CD4-positive, alpha-beta memory T cell (primary cell): ENCODE measurements around the gene SMIM36. TPM values are rescaled to one million over a fixed set of nuclear protein-coding genes. Genes with fewer than 3 reads are reported as not detected.
"Not testable (repeated sequence)": the region's sequence is repeated elsewhere in the genome, so short reads cannot be mapped to it uniquely, and the experiment has no call there.

Experiments used
- CTCF ChIA-PET: fragments of 350-600 bp; sonication (Branson Sonifier 250); formaldehyde crosslinking; loops from one replicate; lab custom pipeline; 2021; ENCODE audit warnings: inconsistent platforms; ENCODE audit not compliant: partially characterized antibody; lab: Charles Lee
- POLR2A ChIA-PET: fragments of 350-600 bp; sonication (Branson Sonifier 250); formaldehyde crosslinking; loops from one replicate; lab custom pipeline; 2021; ENCODE audit not compliant: partially characterized antibody; lab: Charles Lee
- DNase-seq, 5 donors: peaks; one replicate each; pipeline versions ENCODE4 v3.0.0 to v3.0.0-alpha.2; 2020 to 2022; ENCODE audit warnings: mixed read lengths in 1 of 5
- H3K27ac ChIP-seq: one replicate; pipeline ENCODE4 v1.7.0; 2013; ENCODE audit warnings: low read depth, low read length
- H3K27me3 ChIP-seq: 2 replicates; pipeline ENCODE4 v1.7.0; 2013; ENCODE audit warnings: mild to moderate bottlenecking, low read length, moderate library complexity; ENCODE audit not compliant: insufficient read depth
- H3K36me3 ChIP-seq: 2 replicates; pipeline ENCODE4 v1.7.0; 2013; ENCODE audit warnings: mild to moderate bottlenecking, low read length, moderate library complexity; ENCODE audit not compliant: insufficient read depth
- H3K4me1 ChIP-seq: 2 replicates; pipeline ENCODE4 v1.7.0; 2013; ENCODE audit warnings: mild to moderate bottlenecking, low read length, moderate library complexity; ENCODE audit not compliant: insufficient read depth
- H3K4me3 ChIP-seq, 2 donors: one replicate each; pipeline ENCODE4 v1.7.0; 2013; ENCODE audit warnings: low read length in 2 of 2, mild to moderate bottlenecking in 1 of 2
- H3K9me3 ChIP-seq, 2 donors: one replicate each; pipeline ENCODE4 v1.7.0; 2013; ENCODE audit warnings: low read length in 2 of 2, control low read depth in 1 of 2; ENCODE audit not compliant: control insufficient read depth in 1 of 2
- H3K27ac Mint-ChIP-seq, 7 donors: one replicate each; pipeline ENCODE4 v1.8.0; 2020 to 2021; ENCODE audit warnings: mixed read lengths in 7 of 7, mild to moderate bottlenecking in 6 of 7, inconsistent platforms in 3 of 7, moderate library complexity in 3 of 7
- H3K27me3 Mint-ChIP-seq, 2 donors: one replicate each; pipeline ENCODE4 v1.8.0; 2020 to 2021; ENCODE audit warnings: mixed read lengths in 2 of 2
- H3K36me3 Mint-ChIP-seq, 2 donors: one replicate each; pipeline ENCODE4 v1.8.0; 2020 to 2021; ENCODE audit warnings: mixed read lengths in 2 of 2, inconsistent platforms in 1 of 2, mild to moderate bottlenecking in 1 of 2
- H3K4me1 Mint-ChIP-seq, 4 donors: one replicate each; pipeline ENCODE4 v1.8.0; 2020 to 2021; ENCODE audit warnings: mixed read lengths in 4 of 4, mild to moderate bottlenecking in 1 of 4
- H3K4me3 Mint-ChIP-seq, 8 donors: one replicate each; pipeline ENCODE4 v1.8.0; 2020 to 2021; ENCODE audit warnings: mixed read lengths in 8 of 8, mild to moderate bottlenecking in 7 of 8, moderate library complexity in 6 of 8, inconsistent platforms in 3 of 8
- H3K9me3 Mint-ChIP-seq, 8 donors: one replicate each; pipeline ENCODE4 v1.8.0; 2020 to 2021; ENCODE audit warnings: mixed read lengths in 8 of 8, mild to moderate bottlenecking in 5 of 8, inconsistent platforms in 3 of 8, moderate library complexity in 1 of 8
- intact Hi-C: fragments of 100-400 bp; cut with micrococcal nuclease; formaldehyde crosslinking; loops from one replicate; pipeline ENCODE4 v1.15.1; 2023
- polyA plus RNA-seq, 2 donors: library from polyadenylated mRNA; unstranded; fragments of 300-500 nt; fragmentation: Illumina TruSeq; gene quantifications; one replicate each; pipeline ENCODE4 v1.2.3, GENCODE V29; 2021
- total RNA-seq, 2 experiments: library from RNA; stranded (reverse); gene quantifications; one replicate each; pipeline ENCODE4 v1.2.3, GENCODE V29; 2021

Gene SMIM36
- total and polyA plus RNA-seq, 4 experiments from 2014 or later = not detected

DNA sequence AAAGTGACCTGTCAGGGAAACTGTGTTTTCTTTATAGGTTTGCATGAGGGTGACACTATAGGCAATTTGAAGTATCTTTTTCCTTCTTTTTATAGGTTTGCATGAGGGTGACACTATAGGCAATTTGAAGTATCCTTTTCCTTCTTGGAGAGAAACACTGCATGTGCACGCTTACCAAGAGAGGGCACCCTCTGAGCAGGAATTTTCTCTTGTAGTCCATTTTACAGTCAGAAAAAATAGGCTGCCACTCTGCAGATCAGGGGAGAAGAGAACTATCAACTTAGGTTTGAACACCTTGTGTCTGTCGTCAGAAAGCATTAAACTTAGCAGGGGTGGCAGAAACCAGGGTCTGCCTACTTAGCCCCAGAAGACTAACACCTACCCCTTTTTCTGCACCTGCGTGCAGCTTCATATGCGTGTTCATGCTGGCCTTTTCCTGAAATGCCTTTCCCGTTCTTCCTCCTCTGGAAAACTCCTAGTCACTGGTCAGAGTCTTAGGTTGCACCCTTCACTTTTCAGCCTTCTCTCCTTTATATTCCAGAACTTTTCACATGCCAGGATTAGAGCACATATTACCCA, 16.4 kb upstream of the SMIM36 start:
- intact Hi-C loops = no loop called here
- no peaks in the 10 kb centered on the region for H3K4me1 ChIP-seq
- H3K4me3 Mint-ChIP-seq = no peak overlapping the region
- H3K36me3 ChIP-seq = no peaks in the 10 kb centered on the region
- H3K4me3 ChIP-seq = no peak overlapping the region
- H3K9me3 ChIP-seq = no peaks in the 10 kb centered on the region
- H3K36me3 Mint-ChIP-seq = no peaks in the 10 kb centered on the region
- ChIA-PET CTCF (interaction anchor here (1.1 to 8.1 kb wide), 21 partner anchors 10 to 244 kb away, joined by 3 to 167 read pairs (median 5); no protein-coding TSS in a partner anchor), POLR2A (interaction anchor here (1.5 kb wide), 1 partner anchor 190 kb away, joined by 3 read pairs; no protein-coding TSS in a partner anchor)
- peaks cover 0 to 6% of the 10 kb centered on the region in 2 donors for H3K27me3 Mint-ChIP-seq
- no peak for DNase-seq
- H3K27ac Mint-ChIP-seq = no peak overlapping the region
- H3K9me3 Mint-ChIP-seq = no peaks in the 10 kb centered on the region
- H3K4me1 Mint-ChIP-seq = no peaks in the 10 kb centered on the region
- H3K27ac ChIP-seq = no peak overlapping the region
- H3K27me3 ChIP-seq = no peaks in the 10 kb centered on the region

- Histone ChIP-seq H3K4me3 (no peak overlapping the region), H3K27ac (no peak overlapping the region), H3K36me3 (no peaks in the 10 kb centered on the region), H3K9me3 (no peaks in the 10 kb centered on the region), H3K4me1 (no peaks in the 10 kb centered on the region), H3K27me3 (no peaks in the 10 kb centered on the region)
- intact Hi-C loops = no loop called here
- Mint-ChIP-seq H3K9me3 (no peaks in the 10 kb centered on the region), H3K36me3 (no peaks in the 10 kb centered on the region), H3K27ac (no peak overlapping the region), H3K4me1 (no peaks in the 10 kb centered on the region), H3K27me3 (peaks cover 4 to 7% of the 10 kb centered on the region in 2 donors), H3K4me3 (no peak overlapping the region)
- ChIA-PET POLR2A (no interaction called here), CTCF (interaction anchor here (0.8 to 8.1 kb wide), 11 partner anchors 8 to 1255 kb away, joined by 3 to 167 read pairs (median 6); no protein-coding TSS in a partner anchor)
- DNase-seq = no peak
Measured at GRCh38 chr17:55524440-55525220, 13.4 kb upstream of the SMIM36 start.

DNA sequence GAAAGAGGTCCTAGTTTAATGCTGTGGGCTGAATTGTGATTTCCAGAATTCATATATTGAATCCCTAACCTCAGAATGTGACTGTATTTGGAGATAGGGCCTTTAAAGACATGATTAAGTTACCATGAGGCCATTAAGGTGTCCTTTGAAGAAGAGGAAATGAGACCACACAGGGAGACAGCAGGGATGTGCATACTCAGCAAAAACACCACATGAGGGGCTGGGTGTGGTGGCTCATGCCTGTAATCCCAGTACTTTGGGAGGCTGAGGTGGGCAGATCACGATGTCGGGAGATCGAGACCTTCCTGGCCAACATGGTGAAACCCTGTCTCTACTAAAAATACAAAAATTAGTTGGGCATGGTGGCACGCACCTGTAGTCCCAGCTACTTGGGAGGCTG, 11.8 kb upstream of the SMIM36 start:
- H3K36me3 Mint-ChIP-seq, intact Hi-C loops: not testable (repeated sequence)

GRCh38 chr17:55521186-55521585, 9.9 kb upstream of the SMIM36 start:
- Histone ChIP-seq H3K4me1 (no peaks in the 10 kb centered on the region), H3K9me3 (no peaks in the 10 kb centered on the region), H3K27me3 (no peaks in the 10 kb centered on the region), H3K27ac (no peak overlapping the region), H3K4me3 (no peak overlapping the region), H3K36me3 (no peaks in the 10 kb centered on the region)
- Mint-ChIP-seq H3K27me3 (peaks cover 4 to 6% of the 10 kb centered on the region in 2 donors), H3K4me3 (no peak overlapping the region), H3K9me3 (no peaks in the 10 kb centered on the region), H3K27ac (no peak overlapping the region), H3K4me1 (no peaks in the 10 kb centered on the region), H3K36me3 (no peaks in the 10 kb centered on the region)
- DNase-seq = no peak
- intact Hi-C loops = no loop called here
- ChIA-PET POLR2A (no interaction called here), CTCF (interaction anchor here (1.5 kb wide), 1 partner anchor 12 kb away, joined by 4 read pairs; no protein-coding TSS in a partner anchor)

More for the DNA sequence above, 11.8 kb upstream of the SMIM36 start:
- H3K27me3 Mint-ChIP-seq, H3K4me3 Mint-ChIP-seq, H3K4me1 ChIP-seq, DNase-seq, H3K27ac Mint-ChIP-seq, H3K27me3 ChIP-seq, H3K9me3 ChIP-seq, POLR2A ChIA-PET, H3K36me3 ChIP-seq, H3K4me1 Mint-ChIP-seq, H3K27ac ChIP-seq, H3K9me3 Mint-ChIP-seq, H3K4me3 ChIP-seq: not testable (repeated sequence)
- CTCF ChIA-PET = interaction anchor here (0.7 to 8.1 kb wide), 7 partner anchors 10 to 247 kb away, joined by 3 to 167 read pairs (median 9); no protein-coding TSS in a partner anchor

- Histone ChIP-seq H3K27ac (no peak overlapping the region), H3K4me1 (no peaks in the 10 kb centered on the region), H3K9me3 (no peaks in the 10 kb centered on the region), H3K27me3 (peaks cover 2% of the 10 kb centered on the region), H3K36me3 (no peaks in the 10 kb centered on the region), H3K4me3 (no peak overlapping the region)
- H3K27ac Mint-ChIP-seq = no peak overlapping the region
- no peak for DNase-seq
- CTCF ChIA-PET = interaction anchor here (1.5 kb wide), 1 partner anchor 13 kb away, joined by 4 read pairs; no protein-coding TSS in a partner anchor
- H3K4me3 Mint-ChIP-seq = no peak overlapping the region
- POLR2A ChIA-PET = no interaction called here
- no peaks in the 10 kb centered on the region for H3K36me3 Mint-ChIP-seq
- intact Hi-C loops = no loop called here
- no peaks in the 10 kb centered on the region for H3K9me3 Mint-ChIP-seq
- H3K4me1 Mint-ChIP-seq = no peaks in the 10 kb centered on the region
- H3K27me3 Mint-ChIP-seq = peaks cover 4 to 7% of the 10 kb centered on the region in 2 donors
Measured at GRCh38 chr17:55520402-55520801, 9.2 kb upstream of the SMIM36 start.

GRCh38 chr17:55518510-55518909, 7.3 kb upstream of the SMIM36 start:
- peaks cover 6% of the 10 kb centered on the region for H3K27me3 ChIP-seq
- H3K36me3 ChIP-seq = no peaks in the 10 kb centered on the region
- ChIA-PET POLR2A (no interaction called here), CTCF (no interaction called here)
- Mint-ChIP-seq H3K4me1 (peaks cover 0 to 3% (median 0%) of the 10 kb centered on the region in 4 donors), H3K9me3 (no peaks in the 10 kb centered on the region), H3K27me3 (peaks cover 4 to 8% of the 10 kb centered on the region in 2 donors), H3K4me3 (no peak overlapping the region), H3K36me3 (no peaks in the 10 kb centered on the region), H3K27ac (no peak overlapping the region)
- H3K4me1 ChIP-seq = no peaks in the 10 kb centered on the region
- intact Hi-C loops = no loop called here
- no peak for DNase-seq
- no peak overlapping the region for H3K4me3 ChIP-seq
- no peak overlapping the region for H3K27ac ChIP-seq
- H3K9me3 ChIP-seq = no peaks in the 10 kb centered on the region

GRCh38 chr17:55513885-55514590, 2.8 kb upstream of the SMIM36 start:
- Histone ChIP-seq H3K27ac (no peak overlapping the region), H3K4me3 (no peak overlapping the region), H3K27me3 (peaks cover 6% of the 10 kb centered on the region), H3K9me3 (no peaks in the 10 kb centered on the region), H3K36me3 (no peaks in the 10 kb centered on the region), H3K4me1 (no peaks in the 10 kb centered on the region)
- H3K27me3 Mint-ChIP-seq = peaks cover 2 to 4% of the 10 kb centered on the region in 2 donors
- POLR2A ChIA-PET = no interaction called here
- peak; percentile 54 to 66 (median 58) for DNase-seq
- H3K36me3 Mint-ChIP-seq = no peaks in the 10 kb centered on the region
- H3K4me3 Mint-ChIP-seq = no peak overlapping the region
- intact Hi-C loops = loop anchor here (1.0 to 2.0 kb wide), 4 partner anchors 93 to 521 kb away; partner anchors contain the start of gene MMD
- no peak overlapping the region for H3K27ac Mint-ChIP-seq
- CTCF ChIA-PET = interaction anchor here (0.6 to 2.9 kb wide), 22 partner anchors 11 to 521 kb away, joined by 3 to 37 read pairs (median 3); no protein-coding TSS in a partner anchor
- no peaks in the 10 kb centered on the region for H3K9me3 Mint-ChIP-seq
- peaks cover 0 to 3% (median 0%) of the 10 kb centered on the region in 4 donors for H3K4me1 Mint-ChIP-seq
